ENCODE results near the gene LYZL2.

DNA sequence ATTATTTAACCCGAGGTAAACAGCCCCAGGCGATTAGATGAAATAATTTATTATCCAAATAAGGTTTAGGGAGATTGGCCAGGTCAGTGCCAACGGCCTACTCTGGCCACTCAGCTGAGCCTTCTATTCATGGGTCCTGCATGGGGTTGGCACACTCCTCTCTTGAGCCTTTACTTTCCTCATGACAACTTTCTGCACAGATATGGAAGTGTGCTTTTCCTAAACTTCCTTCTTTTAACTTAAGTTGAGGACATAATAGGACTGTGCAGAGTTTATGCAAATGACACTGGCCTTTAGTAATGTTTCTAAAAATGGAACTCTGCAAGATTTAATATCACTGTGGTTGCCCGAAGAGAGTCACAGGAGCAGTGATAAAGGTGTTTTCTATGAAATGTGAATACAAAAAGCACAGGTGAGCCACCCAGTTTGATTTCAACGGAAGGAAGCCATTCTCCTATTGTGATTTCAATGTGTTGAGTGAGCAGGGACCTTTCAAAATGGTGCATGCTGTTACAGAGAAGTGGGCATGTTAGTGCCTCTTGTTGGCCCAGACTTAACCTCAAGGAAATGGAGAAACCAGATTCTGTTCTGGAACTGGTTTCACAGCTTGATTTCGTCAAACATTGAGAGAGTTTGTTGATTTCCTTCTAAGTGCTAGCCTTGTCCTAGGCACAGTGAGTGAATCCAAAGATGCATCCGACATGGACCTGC lies 55.7 kb downstream of the LYZL2 start:
- TF ChIP-seq, protein P1, sequence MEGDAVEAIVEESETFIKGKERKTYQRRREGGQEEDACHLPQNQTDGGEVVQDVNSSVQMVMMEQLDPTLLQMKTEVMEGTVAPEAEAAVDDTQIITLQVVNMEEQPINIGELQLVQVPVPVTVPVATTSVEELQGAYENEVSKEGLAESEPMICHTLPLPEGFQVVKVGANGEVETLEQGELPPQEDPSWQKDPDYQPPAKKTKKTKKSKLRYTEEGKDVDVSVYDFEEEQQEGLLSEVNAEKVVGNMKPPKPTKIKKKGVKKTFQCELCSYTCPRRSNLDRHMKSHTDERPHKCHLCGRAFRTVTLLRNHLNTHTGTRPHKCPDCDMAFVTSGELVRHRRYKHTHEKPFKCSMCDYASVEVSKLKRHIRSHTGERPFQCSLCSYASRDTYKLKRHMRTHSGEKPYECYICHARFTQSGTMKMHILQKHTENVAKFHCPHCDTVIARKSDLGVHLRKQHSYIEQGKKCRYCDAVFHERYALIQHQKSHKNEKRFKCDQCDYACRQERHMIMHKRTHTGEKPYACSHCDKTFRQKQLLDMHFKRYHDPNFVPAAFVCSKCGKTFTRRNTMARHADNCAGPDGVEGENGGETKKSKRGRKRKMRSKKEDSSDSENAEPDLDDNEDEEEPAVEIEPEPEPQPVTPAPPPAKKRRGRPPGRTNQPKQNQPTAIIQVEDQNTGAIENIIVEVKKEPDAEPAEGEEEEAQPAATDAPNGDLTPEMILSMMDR (IDR thresholded peaks at IDR 0.05) = no peak
- TF ChIP-seq EP300 (IDR thresholded peaks at IDR 0.05) = no peak

Data from tibial nerve (tissue), 4 donors.